ENCODE results near the gene OR5D18.

Gene OR5D18

GRCh38 chr11:55819330-55819729 lies at the start of gene OR5D18:
Gene OR5D18 (plus strand): TSS chr11:55819630. CDS start chr11:55819630, 0 bp downstream.
- no peak within 1 kb of the TSS for H3K4me3 ChIP-seq (ENCODE audit: low read length in 2 of 2)
- H3K27me3 ChIP-seq (ENCODE audit: control insufficient read depth in 1 of 2, insufficient read depth in 2 of 2, low read length in 2 of 2) = no peaks in the 10 kb centered on the region
- no peaks in the 10 kb centered on the region for H3K9me3 ChIP-seq (ENCODE audit: control insufficient read depth in 2 of 2, low read length in 2 of 2)
- no peak within 1 kb of the TSS for H3K9ac ChIP-seq (ENCODE audit: low read length in 2 of 2)
- no peaks in the 10 kb centered on the region for H3K36me3 ChIP-seq (ENCODE audit: control insufficient read depth in 2 of 2, insufficient read depth in 2 of 2, low read length in 2 of 2)
- no peaks in the 10 kb centered on the region for H3K4me1 ChIP-seq (ENCODE audit: control insufficient read depth, insufficient read depth, low read length)
- H3K27ac ChIP-seq (ENCODE audit: low read length) = no peak within 1 kb of the TSS

DNA sequence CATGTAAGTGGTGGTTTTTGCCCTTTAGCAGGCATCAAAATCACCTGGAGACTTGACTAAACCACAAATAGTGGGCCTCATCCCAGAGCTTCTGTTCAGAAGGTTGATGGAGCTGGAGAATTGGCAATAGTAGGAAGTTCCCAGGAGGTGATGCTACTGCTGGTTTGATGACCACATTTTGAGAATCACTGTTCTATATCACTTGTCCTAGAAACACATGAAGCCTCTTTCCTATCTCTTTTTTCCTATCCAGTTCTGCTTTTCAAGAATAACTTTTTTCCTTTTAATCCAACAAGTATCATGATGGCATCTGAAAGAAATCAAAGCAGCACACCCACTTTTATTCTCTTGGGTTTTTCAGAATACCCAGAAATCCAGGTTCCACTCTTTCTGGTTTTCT lies 46.3 kb upstream of the OR5D18 start, which contains the start of gene OR5D13:
OR5D13 (plus strand) TSS at position 301 of the 400 bp plus-strand sequence; CDS start at position 301, 0 bp downstream.
- Histone ChIP-seq H3K9me3 (ENCODE audit: control insufficient read depth in 2 of 2, low read length in 2 of 2) (no peaks in the 10 kb centered on the region), H3K27ac (ENCODE audit: low read length) (no peak within 1 kb of the TSS), H3K27me3 (ENCODE audit: control insufficient read depth in 1 of 2, insufficient read depth in 2 of 2, low read length in 2 of 2) (no peaks in the 10 kb centered on the region), H3K4me3 (ENCODE audit: low read length in 2 of 2) (no peak within 1 kb of the TSS), H3K36me3 (ENCODE audit: control insufficient read depth in 2 of 2, insufficient read depth in 2 of 2, low read length in 2 of 2) (no peaks in the 10 kb centered on the region), H3K4me1 (ENCODE audit: control insufficient read depth, insufficient read depth, low read length) (no peaks in the 10 kb centered on the region), H3K9ac (ENCODE audit: low read length in 2 of 2) (no peak within 1 kb of the TSS)

DNA sequence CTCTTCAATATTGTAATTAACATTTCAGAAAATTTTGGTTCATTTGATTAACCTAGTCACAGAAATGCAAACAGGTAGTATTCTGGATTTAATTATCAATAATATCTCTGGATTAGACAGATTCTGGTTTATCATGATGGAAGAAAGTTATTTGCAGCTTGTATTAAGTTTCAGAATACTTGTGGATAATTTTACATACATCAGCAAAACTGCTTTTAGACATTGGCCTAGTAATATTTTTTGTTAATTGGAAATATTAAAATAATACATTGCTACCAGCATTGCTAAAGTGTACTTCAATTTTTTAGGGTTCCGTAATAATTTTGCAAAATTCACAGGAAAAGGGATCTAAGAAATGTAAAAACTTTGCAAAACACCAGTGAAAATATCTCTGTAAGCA lies 27.8 kb upstream of the OR5D18 start:
- no peaks in the 10 kb centered on the region for H3K4me1 ChIP-seq (ENCODE audit: control insufficient read depth, insufficient read depth, low read length)
- no peak overlapping the region for H3K4me3 ChIP-seq (ENCODE audit: low read length in 2 of 2)
- H3K9ac ChIP-seq (ENCODE audit: low read length in 2 of 2) = no peak overlapping the region
- H3K27ac ChIP-seq (ENCODE audit: low read length) = no peak overlapping the region
- H3K9me3 ChIP-seq (ENCODE audit: control insufficient read depth in 2 of 2, low read length in 2 of 2) = no peaks in the 10 kb centered on the region
- no peaks in the 10 kb centered on the region for H3K36me3 ChIP-seq (ENCODE audit: control insufficient read depth in 2 of 2, insufficient read depth in 2 of 2, low read length in 2 of 2)
- no peaks in the 10 kb centered on the region for H3K27me3 ChIP-seq (ENCODE audit: control insufficient read depth in 1 of 2, insufficient read depth in 2 of 2, low read length in 2 of 2)

DNA sequence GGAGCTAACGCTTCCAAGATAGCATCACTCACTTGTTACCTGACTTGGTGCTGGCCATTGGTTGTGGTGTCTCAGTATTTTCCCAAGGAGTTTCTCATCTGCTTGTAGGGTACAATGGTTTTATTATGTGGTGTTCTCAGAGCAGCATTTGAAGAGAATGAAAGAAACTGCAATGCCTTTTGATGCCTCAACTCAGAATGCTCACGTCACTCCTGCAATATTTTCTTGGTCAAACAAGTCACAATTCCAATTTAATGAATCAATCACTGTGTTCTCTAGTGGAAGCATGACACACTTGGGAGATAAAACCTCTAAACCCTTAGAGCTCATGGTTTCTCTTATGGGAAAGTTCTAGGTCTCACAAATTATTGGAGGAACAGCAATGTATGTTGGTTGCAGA lies 26.1 kb upstream of the OR5D18 start:
- Histone ChIP-seq H3K36me3 (ENCODE audit: control insufficient read depth in 2 of 2, insufficient read depth in 2 of 2, low read length in 2 of 2) (no peaks in the 10 kb centered on the region), H3K9me3 (ENCODE audit: control insufficient read depth in 2 of 2, low read length in 2 of 2) (no peaks in the 10 kb centered on the region), H3K9ac (ENCODE audit: low read length in 2 of 2) (no peak overlapping the region), H3K27me3 (ENCODE audit: control insufficient read depth in 1 of 2, insufficient read depth in 2 of 2, low read length in 2 of 2) (no peaks in the 10 kb centered on the region), H3K4me1 (ENCODE audit: control insufficient read depth, insufficient read depth, low read length) (no peaks in the 10 kb centered on the region), H3K27ac (ENCODE audit: low read length) (no peak overlapping the region), H3K4me3 (ENCODE audit: low read length in 2 of 2) (no peak overlapping the region)

- Histone ChIP-seq H3K4me3 (ENCODE audit: low read length in 2 of 2) (no peak within 1 kb of the TSS), H3K4me1 (ENCODE audit: control insufficient read depth, insufficient read depth, low read length) (no peaks in the 10 kb centered on the region), H3K9ac (ENCODE audit: low read length in 2 of 2) (no peak within 1 kb of the TSS), H3K27ac (ENCODE audit: low read length) (no peak within 1 kb of the TSS), H3K36me3 (ENCODE audit: control insufficient read depth in 2 of 2, insufficient read depth in 2 of 2, low read length in 2 of 2) (no peaks in the 10 kb centered on the region), H3K9me3 (ENCODE audit: control insufficient read depth in 2 of 2, low read length in 2 of 2) (no peaks in the 10 kb centered on the region), H3K27me3 (ENCODE audit: control insufficient read depth in 1 of 2, insufficient read depth in 2 of 2, low read length in 2 of 2) (no peaks in the 10 kb centered on the region)
Observed at GRCh38 chr11:55795256-55795655, 24.2 kb upstream of the OR5D18 start, which contains the start of gene OR5D14. Gene OR5D14 (plus strand): TSS chr11:55795556. CDS start chr11:55795556, 0 bp downstream.

GRCh38 chr11:55806248-55806647 lies 13.2 kb upstream of the OR5D18 start:
- Histone ChIP-seq H3K4me3 (ENCODE audit: low read length in 2 of 2) (no peak overlapping the region), H3K9me3 (ENCODE audit: control insufficient read depth in 2 of 2, low read length in 2 of 2) (no peaks in the 10 kb centered on the region), H3K27ac (ENCODE audit: low read length) (no peak overlapping the region), H3K9ac (ENCODE audit: low read length in 2 of 2) (no peak overlapping the region), H3K4me1 (ENCODE audit: control insufficient read depth, insufficient read depth, low read length) (no peaks in the 10 kb centered on the region), H3K27me3 (ENCODE audit: control insufficient read depth in 1 of 2, insufficient read depth in 2 of 2, low read length in 2 of 2) (no peaks in the 10 kb centered on the region), H3K36me3 (ENCODE audit: control insufficient read depth in 2 of 2, insufficient read depth in 2 of 2, low read length in 2 of 2) (no peaks in the 10 kb centered on the region)

DNA sequence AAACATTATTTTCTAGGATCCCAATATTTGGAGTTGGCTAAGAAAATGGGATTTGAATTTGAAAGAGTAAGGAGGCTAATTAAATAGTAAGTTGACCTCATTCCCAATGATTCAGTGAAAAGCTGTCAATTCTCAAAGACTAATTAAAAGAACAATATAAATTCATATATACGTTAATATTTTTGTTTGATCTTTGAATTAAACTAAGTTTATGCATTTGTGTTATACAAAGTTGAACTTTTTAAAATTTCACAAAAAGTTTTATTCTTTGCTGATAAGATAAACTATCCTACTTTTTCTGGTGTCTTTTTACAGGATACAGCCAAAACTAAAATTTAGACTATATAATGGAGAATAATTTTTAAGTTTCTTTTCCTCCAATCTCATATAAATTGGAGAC lies 8.4 kb upstream of the OR5D18 start, which contains the start of gene OR5L1:
OR5L1 (plus strand) TSS at position 301 of the 400 bp plus-strand sequence. CDS start 100 bp downstream, outside the sequence.
- Histone ChIP-seq H3K4me3 (ENCODE audit: low read length in 2 of 2) (no peak within 1 kb of the TSS), H3K27ac (ENCODE audit: low read length) (no peak within 1 kb of the TSS), H3K27me3 (ENCODE audit: control insufficient read depth in 1 of 2, insufficient read depth in 2 of 2, low read length in 2 of 2) (no peaks in the 10 kb centered on the region), H3K4me1 (ENCODE audit: control insufficient read depth, insufficient read depth, low read length) (no peaks in the 10 kb centered on the region), H3K9ac (ENCODE audit: low read length in 2 of 2) (no peak within 1 kb of the TSS), H3K36me3 (ENCODE audit: control insufficient read depth in 2 of 2, insufficient read depth in 2 of 2, low read length in 2 of 2) (no peaks in the 10 kb centered on the region), H3K9me3 (ENCODE audit: control insufficient read depth in 2 of 2, low read length in 2 of 2) (no peaks in the 10 kb centered on the region)

GRCh38 chr11:55826919-55827318 lies 7.5 kb downstream of the OR5D18 start, which contains the start of gene OR5L2:
Gene OR5L2 (plus strand): TSS chr11:55827219. CDS start chr11:55827219, 0 bp downstream.
- no peaks in the 10 kb centered on the region for H3K9me3 ChIP-seq (ENCODE audit: control insufficient read depth in 2 of 2, low read length in 2 of 2)
- no peak within 1 kb of the TSS for H3K9ac ChIP-seq (ENCODE audit: low read length in 2 of 2)
- no peak within 1 kb of the TSS for H3K4me3 ChIP-seq (ENCODE audit: low read length in 2 of 2)
- H3K4me1 ChIP-seq (ENCODE audit: control insufficient read depth, insufficient read depth, low read length) = no peaks in the 10 kb centered on the region
- no peaks in the 10 kb centered on the region for H3K36me3 ChIP-seq (ENCODE audit: control insufficient read depth in 2 of 2, insufficient read depth in 2 of 2, low read length in 2 of 2)
- no peak within 1 kb of the TSS for H3K27ac ChIP-seq (ENCODE audit: low read length)
- H3K27me3 ChIP-seq (ENCODE audit: control insufficient read depth in 1 of 2, insufficient read depth in 2 of 2, low read length in 2 of 2) = no peaks in the 10 kb centered on the region

DNA sequence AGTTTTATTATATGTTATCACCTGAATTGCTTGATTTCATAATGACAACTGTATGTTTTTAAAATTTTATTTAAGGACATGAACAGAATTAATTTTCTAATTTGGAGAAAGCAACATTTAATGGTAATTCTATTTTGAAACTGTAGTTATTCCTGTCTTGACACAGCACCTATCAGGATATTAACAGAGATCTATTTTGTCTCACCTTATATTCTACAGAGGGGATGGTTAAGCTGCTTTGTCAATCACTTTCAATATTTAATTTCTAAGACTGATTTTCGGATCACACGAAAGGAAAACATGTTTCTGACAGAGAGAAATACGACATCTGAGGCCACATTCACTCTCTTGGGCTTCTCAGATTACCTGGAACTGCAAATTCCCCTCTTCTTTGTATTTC lies 19.0 kb downstream of the OR5D18 start, which contains the start of gene OR5D16:
OR5D16 (plus strand) TSS at position 301 of the 400 bp plus-strand sequence; CDS start at position 301, 0 bp downstream.
- H3K27ac ChIP-seq (ENCODE audit: low read length) = no peak within 1 kb of the TSS
- no peaks in the 10 kb centered on the region for H3K27me3 ChIP-seq (ENCODE audit: control insufficient read depth in 1 of 2, insufficient read depth in 2 of 2, low read length in 2 of 2)
- H3K36me3 ChIP-seq (ENCODE audit: control insufficient read depth in 2 of 2, insufficient read depth in 2 of 2, low read length in 2 of 2) = no peaks in the 10 kb centered on the region
- H3K4me3 ChIP-seq (ENCODE audit: low read length in 2 of 2) = no peak within 1 kb of the TSS
- peaks cover 0 to 4% of the 10 kb centered on the region in 2 donors for H3K9me3 ChIP-seq (ENCODE audit: control insufficient read depth in 2 of 2, low read length in 2 of 2)
- H3K4me1 ChIP-seq (ENCODE audit: control insufficient read depth, insufficient read depth, low read length) = no peaks in the 10 kb centered on the region
- H3K9ac ChIP-seq (ENCODE audit: low read length in 2 of 2) = no peak within 1 kb of the TSS

DNA sequence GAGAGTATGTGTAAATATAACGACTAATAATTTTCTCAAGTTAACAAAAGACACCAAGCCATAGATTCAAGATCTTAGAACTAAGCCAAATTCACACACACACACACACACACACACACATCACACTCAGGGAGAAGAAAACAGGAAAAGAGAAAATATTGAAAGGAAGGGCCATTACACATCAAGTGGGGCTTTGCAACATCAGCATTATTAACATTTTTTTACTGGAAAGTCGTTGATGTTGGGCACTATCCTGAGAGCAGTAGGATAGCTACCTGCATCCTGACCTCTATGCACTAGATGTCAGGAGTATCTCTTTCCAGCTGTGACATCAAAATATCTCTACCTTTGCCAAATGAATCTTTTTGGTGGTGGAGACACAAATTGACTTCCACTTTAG lies 28.0 kb downstream of the OR5D18 start:
- H3K4me1 ChIP-seq (ENCODE audit: control insufficient read depth, insufficient read depth, low read length) = no peaks in the 10 kb centered on the region
- H3K36me3 ChIP-seq (ENCODE audit: control insufficient read depth in 2 of 2, insufficient read depth in 2 of 2, low read length in 2 of 2) = no peaks in the 10 kb centered on the region
- H3K9me3 ChIP-seq (ENCODE audit: control insufficient read depth in 2 of 2, low read length in 2 of 2) = no peaks in the 10 kb centered on the region
- no peak overlapping the region for H3K9ac ChIP-seq (ENCODE audit: low read length in 2 of 2)
- H3K27me3 ChIP-seq (ENCODE audit: control insufficient read depth in 1 of 2, insufficient read depth in 2 of 2, low read length in 2 of 2) = no peaks in the 10 kb centered on the region
- H3K4me3 ChIP-seq (ENCODE audit: low read length in 2 of 2) = no peak overlapping the region
- no peak overlapping the region for H3K27ac ChIP-seq (ENCODE audit: low read length)

DNA sequence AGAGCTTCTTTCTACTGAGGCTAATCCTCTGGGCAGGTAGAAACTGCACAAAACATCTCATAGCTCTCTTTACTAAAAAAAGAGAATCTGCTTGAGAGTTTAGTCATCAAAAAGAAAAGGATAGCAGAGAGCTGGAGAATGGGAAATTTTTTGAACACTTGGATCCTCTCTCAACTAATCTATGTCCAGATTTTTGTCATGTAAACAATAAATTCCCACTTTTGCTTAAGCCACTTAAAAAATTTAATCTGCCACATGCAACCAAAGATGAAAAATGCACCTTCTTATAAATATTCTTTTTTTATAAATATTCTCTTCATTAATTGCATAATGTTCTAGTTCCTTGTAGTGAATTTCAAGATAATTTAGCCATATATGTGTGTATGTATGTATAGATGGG lies 29.6 kb downstream of the OR5D18 start:
- H3K27ac ChIP-seq (ENCODE audit: low read length) = no peak overlapping the region
- no peak overlapping the region for H3K9ac ChIP-seq (ENCODE audit: low read length in 2 of 2)
- no peaks in the 10 kb centered on the region for H3K36me3 ChIP-seq (ENCODE audit: control insufficient read depth in 2 of 2, insufficient read depth in 2 of 2, low read length in 2 of 2)
- H3K27me3 ChIP-seq (ENCODE audit: control insufficient read depth in 1 of 2, insufficient read depth in 2 of 2, low read length in 2 of 2) = no peaks in the 10 kb centered on the region
- no peaks in the 10 kb centered on the region for H3K9me3 ChIP-seq (ENCODE audit: control insufficient read depth in 2 of 2, low read length in 2 of 2)
- H3K4me1 ChIP-seq (ENCODE audit: control insufficient read depth, insufficient read depth, low read length) = no peaks in the 10 kb centered on the region
- H3K4me3 ChIP-seq (ENCODE audit: low read length in 2 of 2) = no peak overlapping the region
